SK-N-SH (cell line): Measurements from ENCODE around the gene NLK. TPM values are rescaled to one million over a fixed set of nuclear protein-coding genes. Genes with fewer than 3 reads are reported as not detected.
A peak's percentile ranks its signal among the peaks of the same experiment; 100 is the strongest.

Experiments used
- CTCF ChIA-PET: fragments of 300-600, 350-600 bp; formaldehyde crosslinking; extraction: SDS; loops from one replicate; lab custom pipeline; 2021; lab: Yijun Ruan, JAX
- POLR2A ChIA-PET: fragments of 350-600 bp; sonication (Branson Sonifier 250); formaldehyde crosslinking; extraction: SDS; loops from one replicate; lab custom pipeline; 2020; ENCODE audit warnings: antibody characterized with exemption, inconsistent platforms; lab: Yijun Ruan, JAX
- DNase-seq: peaks from one replicate; pipeline ENCODE4 v3.0.0; 2012
- H2AFZ ChIP-seq: fragments of 200-600 bp; sonication (generic); 2 replicates; pipeline ENCODE4 v1.8.1; 2016; ENCODE audit warnings: antibody characterized with exemption, mild to moderate bottlenecking, low read depth
- H3F3A ChIP-seq: fragments of 200-600 bp; sonication (generic); replicated peaks from 2 replicates; pipeline ENCODE3; 2016; ENCODE audit warnings: antibody characterized with exemption, mild to moderate bottlenecking; ENCODE audit not compliant: insufficient read depth
- H3K27ac ChIP-seq, 2 experiments: fragments of 200-500 bp in 1 of 2; fragments of 200-600 bp in 1 of 2; sonication (Bioruptor generic) in 1 of 2; sonication (generic), shearing (Covaris generic) in 1 of 2; 2 replicates each; pipeline versions ENCODE4 v1.5.1 to v1.6.1; 2014 to 2016; ENCODE audit warnings: low read depth in 2 of 2, inconsistent platforms in 1 of 2, low read length in 1 of 2, mild to moderate bottlenecking in 1 of 2, mixed read lengths in 1 of 2
- H3K27me3 ChIP-seq: fragments of 200-600 bp; sonication (generic), shearing (Covaris generic); 2 replicates; pipeline ENCODE4 v1.6.1; 2016; ENCODE audit warnings: mixed run types; ENCODE audit not compliant: insufficient read depth
- H3K36me3 ChIP-seq, 2 experiments: fragments of 200-500 bp in 1 of 2; fragments of 200-600 bp in 1 of 2; sonication (Bioruptor generic) in 1 of 2; sonication (generic) in 1 of 2; replicated peaks in 1 of 2; 2 replicates each; pipeline versions ENCODE3 to v1.5.1; 2014 to 2016; ENCODE audit warnings: low read length in 1 of 2, mild to moderate bottlenecking in 1 of 2; ENCODE audit not compliant: insufficient read depth in 2 of 2, control insufficient read depth in 1 of 2
- H3K4me1 ChIP-seq, 2 experiments: fragments of 200-500 bp in 1 of 2; fragments of 200-600 bp in 1 of 2; sonication (Bioruptor generic) in 1 of 2; sonication (generic), shearing (Covaris generic) in 1 of 2; 2 replicates each; pipeline versions ENCODE4 v1.5.1 to v1.6.1; 2014 to 2016; ENCODE audit warnings: low read depth in 1 of 2, low read length in 1 of 2, mixed run types in 1 of 2; ENCODE audit not compliant: insufficient read depth in 2 of 2, control insufficient read depth in 1 of 2
- H3K4me2 ChIP-seq: fragments of 200-600 bp; sonication (generic), shearing (Covaris generic); 2 replicates; pipeline ENCODE4 v1.6.1; 2017; ENCODE audit warnings: mixed run types
- H3K4me3 ChIP-seq, 2 experiments: fragments of 200-500 bp in 1 of 2; fragments of 200-600 bp in 1 of 2; sonication (Bioruptor generic) in 1 of 2; sonication (generic), shearing (Covaris generic) in 1 of 2; 2 replicates each; pipeline versions ENCODE4 v1.5.1 to v1.8.1; 2014 to 2016; ENCODE audit warnings: low read depth in 2 of 2, inconsistent platforms in 1 of 2, low read length in 1 of 2, mild to moderate bottlenecking in 1 of 2, mixed read lengths in 1 of 2, moderate library complexity in 1 of 2
- H3K79me2 ChIP-seq: fragments of 200-600 bp; sonication (generic); 2 replicates; pipeline ENCODE4 v1.8.1; 2017; ENCODE audit warnings: mild to moderate bottlenecking; ENCODE audit not compliant: insufficient read depth
- H3K9ac ChIP-seq: fragments of 200-600 bp; sonication (generic); 2 replicates; pipeline ENCODE4 v1.6.1; 2017; ENCODE audit warnings: mixed run types
- H3K9me2 ChIP-seq: fragments of 200-600 bp; sonication (generic); 2 replicates; pipeline ENCODE4 v1.6.1; 2017; ENCODE audit warnings: mixed run types
- H3K9me3 ChIP-seq: fragments of 200-600 bp; sonication (generic); 2 replicates; pipeline ENCODE4 v1.6.1; 2017; ENCODE audit warnings: mixed run types, mild to moderate bottlenecking, moderate library complexity
- H4K20me1 ChIP-seq: fragments of 200-600 bp; sonication (generic); 2 replicates; pipeline ENCODE4 v1.6.1; 2017; ENCODE audit warnings: mild to moderate bottlenecking, mixed run types; ENCODE audit not compliant: insufficient read depth
- CHD2 ChIP-seq: fragments of 150-350 bp; IDR thresholded peaks from 2 replicates; pipeline ENCODE4 v1.6.1; 2018; ENCODE audit warnings: low read length; ENCODE audit not compliant: partially characterized antibody
- EP300 ChIP-seq, 2 experiments: IDR thresholded peaks; 2 replicates each; pipeline versions ENCODE4 v1.4.0 to v1.6.1; 2012; ENCODE audit warnings: borderline replicate concordance in 1 of 2, low read depth in 1 of 2, low read length in 1 of 2
- FOSL2 ChIP-seq: IDR thresholded peaks from 2 replicates; pipeline ENCODE4 v1.4.0; 2012; ENCODE audit warnings: low read depth, mild to moderate bottlenecking, moderate library complexity, borderline replicate concordance
- GATA2 ChIP-seq: sonication (generic); formaldehyde crosslinking; IDR thresholded peaks from 2 replicates; pipeline ENCODE4 v1.5.0; 2020; ENCODE audit warnings: mild to moderate bottlenecking, missing genetic modification reagents
- RXRA ChIP-seq: IDR thresholded peaks from 2 replicates; pipeline ENCODE4 v1.4.0; 2012; ENCODE audit warnings: low read depth, mild to moderate bottlenecking, borderline replicate concordance
- SIN3A ChIP-seq: IDR thresholded peaks from 2 replicates; pipeline ENCODE4 v1.6.1; 2012; ENCODE audit warnings: low read depth, mild to moderate bottlenecking, low read length, moderate library complexity, borderline replicate concordance
- SMC3 ChIP-seq: IDR thresholded peaks from 2 replicates; pipeline ENCODE4 v1.6.1; 2012; ENCODE audit warnings: low read depth, low read length, improper control_type of control experiment
- TAF1 ChIP-seq: IDR thresholded peaks from 2 replicates; pipeline ENCODE4 v1.6.1; 2012; ENCODE audit warnings: low read depth, mild to moderate bottlenecking, low read length, moderate library complexity, borderline replicate concordance
- TCF12 ChIP-seq: IDR thresholded peaks from 2 replicates; pipeline ENCODE4 v1.4.0; 2012
- TEAD4 ChIP-seq: IDR thresholded peaks from 2 replicates; pipeline ENCODE4 v1.4.0; 2012; ENCODE audit warnings: mild to moderate bottlenecking, borderline replicate concordance; ENCODE audit not compliant: insufficient read depth
- WGBS: methylation state at CpG from one replicate; pipeline ENCODE4 v1.1.6; 2017; ENCODE audit warnings: low lambda C conversion rate; 5-methylcytosine and 5-hydroxymethylcytosine counted together
- polyA plus RNA-seq, 3 experiments: library from polyadenylated mRNA; depleted of rRNA; stranded (reverse); fragments of >200 nt; gene quantifications; 2 replicates each; pipeline ENCODE4 v1.2.3, GENCODE V29; 2012
- TF ChIP-seq, protein P1 (sequence below): IDR thresholded peaks from 2 replicates; pipeline ENCODE4 v1.4.0; 2012; ENCODE audit warnings: low read depth
- TF ChIP-seq, protein P2 (sequence below): IDR thresholded peaks from 2 replicates; pipeline ENCODE4 v1.6.1; 2012; ENCODE audit warnings: mild to moderate bottlenecking, low read depth, low read length, moderate library complexity
- TF ChIP-seq, protein P3 (sequence below): fragments of 150-350 bp; IDR thresholded peaks from 2 replicates; pipeline ENCODE4 v1.6.1; 2017; ENCODE audit warnings: antibody characterized with exemption, low read length, low read depth, borderline replicate concordance

The NLK gene
- polyA plus RNA-seq, 1 of the 3 experiments (the other 2 are of a cell fraction), result 12.3 TPM

DNA sequence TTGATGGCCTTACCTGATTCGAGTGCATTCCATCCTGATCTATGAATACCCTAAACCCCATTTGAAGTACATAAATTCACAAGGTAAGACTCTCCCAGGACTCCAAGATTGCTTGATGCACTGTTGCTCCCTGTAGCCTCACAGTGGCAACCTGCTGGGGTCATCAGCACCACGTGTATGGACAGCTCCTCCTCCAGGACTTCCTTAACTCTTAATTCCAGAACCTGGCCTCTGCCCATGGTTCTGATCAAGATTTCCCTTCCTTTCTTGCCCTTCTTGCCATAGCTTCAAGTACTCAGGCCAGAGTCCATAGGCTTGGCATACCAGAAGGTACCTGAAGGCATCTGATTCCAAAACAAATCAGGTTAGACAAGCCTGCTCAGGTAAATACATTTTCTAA lies 34.0 kb upstream of the NLK start:
- H3K9ac ChIP-seq, result no peak overlapping the region
- no peaks in the 10 kb centered on the region for H3K4me1 ChIP-seq
- DNase-seq, result no peak
- 11% methylated on average over 2 of the region's 2 CpGs for WGBS
- no peaks in the 10 kb centered on the region for H3F3A ChIP-seq
- no peaks in the 10 kb centered on the region for H3K9me3 ChIP-seq
- H3K27me3 ChIP-seq, result no peaks in the 10 kb centered on the region; the same call in 1 of the 2 replicates
- H4K20me1 ChIP-seq, result no peaks in the 10 kb centered on the region
- H2AFZ ChIP-seq, result no peak overlapping the region
- ChIA-PET POLR2A (no interaction called here), CTCF (interaction anchor here (1.0 to 1.2 kb wide), 2 partner anchors 23 to 225 kb away, joined by 3 read pairs; no protein-coding TSS in a partner anchor)
- no peak overlapping the region for H3K27ac ChIP-seq
- no peaks in the 10 kb centered on the region for H3K9me2 ChIP-seq
- H3K4me3 ChIP-seq, result no peak overlapping the region
- H3K4me2 ChIP-seq, result no peak overlapping the region
- no peaks in the 10 kb centered on the region for H3K79me2 ChIP-seq
- H3K36me3 ChIP-seq, result no peaks in the 10 kb centered on the region
- TF ChIP-seq SIN3A, result 0 out of 2 replicates have a peak, but pooled peaks have one; percentile 41
- TF ChIP-seq, protein P1, sequence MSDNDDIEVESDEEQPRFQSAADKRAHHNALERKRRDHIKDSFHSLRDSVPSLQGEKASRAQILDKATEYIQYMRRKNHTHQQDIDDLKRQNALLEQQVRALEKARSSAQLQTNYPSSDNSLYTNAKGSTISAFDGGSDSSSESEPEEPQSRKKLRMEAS, result 0 out of 2 replicates have a peak, but pooled peaks have one; percentile 39
- no peak for TF ChIP-seq GATA2 (CRISPR knock-in tag)
- TF ChIP-seq, protein P2, sequence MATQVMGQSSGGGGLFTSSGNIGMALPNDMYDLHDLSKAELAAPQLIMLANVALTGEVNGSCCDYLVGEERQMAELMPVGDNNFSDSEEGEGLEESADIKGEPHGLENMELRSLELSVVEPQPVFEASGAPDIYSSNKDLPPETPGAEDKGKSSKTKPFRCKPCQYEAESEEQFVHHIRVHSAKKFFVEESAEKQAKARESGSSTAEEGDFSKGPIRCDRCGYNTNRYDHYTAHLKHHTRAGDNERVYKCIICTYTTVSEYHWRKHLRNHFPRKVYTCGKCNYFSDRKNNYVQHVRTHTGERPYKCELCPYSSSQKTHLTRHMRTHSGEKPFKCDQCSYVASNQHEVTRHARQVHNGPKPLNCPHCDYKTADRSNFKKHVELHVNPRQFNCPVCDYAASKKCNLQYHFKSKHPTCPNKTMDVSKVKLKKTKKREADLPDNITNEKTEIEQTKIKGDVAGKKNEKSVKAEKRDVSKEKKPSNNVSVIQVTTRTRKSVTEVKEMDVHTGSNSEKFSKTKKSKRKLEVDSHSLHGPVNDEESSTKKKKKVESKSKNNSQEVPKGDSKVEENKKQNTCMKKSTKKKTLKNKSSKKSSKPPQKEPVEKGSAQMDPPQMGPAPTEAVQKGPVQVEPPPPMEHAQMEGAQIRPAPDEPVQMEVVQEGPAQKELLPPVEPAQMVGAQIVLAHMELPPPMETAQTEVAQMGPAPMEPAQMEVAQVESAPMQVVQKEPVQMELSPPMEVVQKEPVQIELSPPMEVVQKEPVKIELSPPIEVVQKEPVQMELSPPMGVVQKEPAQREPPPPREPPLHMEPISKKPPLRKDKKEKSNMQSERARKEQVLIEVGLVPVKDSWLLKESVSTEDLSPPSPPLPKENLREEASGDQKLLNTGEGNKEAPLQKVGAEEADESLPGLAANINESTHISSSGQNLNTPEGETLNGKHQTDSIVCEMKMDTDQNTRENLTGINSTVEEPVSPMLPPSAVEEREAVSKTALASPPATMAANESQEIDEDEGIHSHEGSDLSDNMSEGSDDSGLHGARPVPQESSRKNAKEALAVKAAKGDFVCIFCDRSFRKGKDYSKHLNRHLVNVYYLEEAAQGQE, result peak; percentile 99

DNA sequence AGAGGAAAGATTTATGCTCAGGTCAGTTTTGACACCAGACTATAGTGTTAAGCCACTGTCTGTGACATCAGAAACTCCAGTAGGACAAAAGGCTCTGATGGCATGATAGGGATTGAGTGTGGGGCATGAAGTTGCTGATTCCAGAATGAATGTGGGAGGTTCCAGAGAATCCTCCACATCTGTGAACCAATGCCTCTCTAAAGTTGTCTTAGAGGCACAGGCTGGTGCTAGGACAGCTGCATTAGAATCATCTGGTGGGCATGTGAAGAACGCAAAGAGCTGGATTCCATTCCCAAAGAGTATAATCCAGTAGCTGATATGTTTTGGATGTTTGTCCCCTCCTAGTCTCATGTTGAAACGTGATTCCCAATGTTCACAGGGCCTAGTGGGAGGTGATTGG lies 32.1 kb upstream of the NLK start:
- Histone ChIP-seq H3K79me2 (no peaks in the 10 kb centered on the region), H3K36me3 (no peaks in the 10 kb centered on the region), H4K20me1 (no peaks in the 10 kb centered on the region), H3K9ac (no peak overlapping the region), H3K4me1 (no peaks in the 10 kb centered on the region), H3K4me2 (no peak overlapping the region), H3K27me3 (no peaks in the 10 kb centered on the region; the same call in 1 of the 2 replicates), H3K4me3 (no peak overlapping the region), H3K27ac (no peak overlapping the region), H3F3A (no peaks in the 10 kb centered on the region)
- POLR2A ChIA-PET, result no interaction called here
- TF ChIP-seq TEAD4, result no peak
- no peak for TF ChIP-seq TAF1
- TF ChIP-seq EP300 (IDR thresholded peaks at IDR 0.05; ENCODE audit: borderline replicate concordance in 1 of 2, low read depth in 1 of 2, low read length in 1 of 2), result no peak
- TF ChIP-seq, protein P3, sequence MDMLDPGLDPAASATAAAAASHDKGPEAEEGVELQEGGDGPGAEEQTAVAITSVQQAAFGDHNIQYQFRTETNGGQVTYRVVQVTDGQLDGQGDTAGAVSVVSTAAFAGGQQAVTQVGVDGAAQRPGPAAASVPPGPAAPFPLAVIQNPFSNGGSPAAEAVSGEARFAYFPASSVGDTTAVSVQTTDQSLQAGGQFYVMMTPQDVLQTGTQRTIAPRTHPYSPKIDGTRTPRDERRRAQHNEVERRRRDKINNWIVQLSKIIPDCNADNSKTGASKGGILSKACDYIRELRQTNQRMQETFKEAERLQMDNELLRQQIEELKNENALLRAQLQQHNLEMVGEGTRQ, result no peak
- TF ChIP-seq RXRA, result no peak
- no peak for TF ChIP-seq TCF12
- no peak for TF ChIP-seq FOSL2
- TF ChIP-seq, protein P2, result no peak
- no peak for TF ChIP-seq CHD2
- TF ChIP-seq, protein P1, result no peak
- no peak for TF ChIP-seq SMC3
- TF ChIP-seq, all 33 proteins: peak for 0
- Histone ChIP-seq H2AFZ (no peak overlapping the region), H3K9me2 (no peaks in the 10 kb centered on the region), H3K9me3 (no peaks in the 10 kb centered on the region)
- CTCF ChIA-PET, result no interaction called here
- DNase-seq, result no peak
- WGBS, result 39% methylated on average over 2 of the region's 2 CpGs
